SK-N-SH treated with all-trans-retinoic acid at 6 μM for 48 hours (cell line): ENCODE data around the gene EMID1.

Source experiments
- ATAC-seq: fragments of 200-7000 bp; cut with Tn5 transposase; 3 replicates; pipeline ENCODE4 v1.9.1; 2020; ENCODE audit warnings: mild to moderate bottlenecking, moderate library complexity
- ARNTL ChIP-seq: fragments of 450-650 bp; formaldehyde crosslinking; IDR thresholded peaks from 2 replicates; pipeline ENCODE4 v1.5.0; 2020; ENCODE audit warnings: low read depth, mild to moderate bottlenecking, moderate library complexity, borderline replicate concordance
- BACH2 ChIP-seq: fragments of 250-450 bp; sonication (Bioruptor Pico); IDR thresholded peaks from 2 replicates; pipeline ENCODE4 v1.9.0; 2021; ENCODE audit warnings: mild to moderate bottlenecking, borderline replicate concordance
- CREB5 ChIP-seq: fragments of 250-450 bp; sonication (Bioruptor Pico); IDR thresholded peaks from 2 replicates; pipeline ENCODE4 v1.5.1; 2020; ENCODE audit warnings: low read depth, mild to moderate bottlenecking, moderate library complexity
- CSDC2 ChIP-seq: fragments of 250-450 bp; sonication (Bioruptor Pico); IDR thresholded peaks from 2 replicates; pipeline ENCODE4 v1.5.0; 2020; ENCODE audit warnings: mild to moderate bottlenecking, moderate library complexity
- ESRRG ChIP-seq: fragments of 250-450 bp; sonication (Bioruptor Pico); IDR thresholded peaks from 2 replicates; pipeline ENCODE4 v1.6.1; 2021; ENCODE audit warnings: mild to moderate bottlenecking
- OSR1 ChIP-seq: fragments of 250-450 bp; sonication (Bioruptor Pico); IDR thresholded peaks from 2 replicates; pipeline ENCODE4 v1.8.0; 2022; ENCODE audit warnings: moderate library complexity, mild to moderate bottlenecking, inconsistent platforms
- PATZ1 ChIP-seq: fragments of 250-450 bp; sonication (Bioruptor Pico); IDR thresholded peaks from 2 replicates; pipeline ENCODE4 v1.8.0; 2020; ENCODE audit warnings: mild to moderate bottlenecking, moderate library complexity, borderline replicate concordance
- PPARA ChIP-seq: fragments of 250-450 bp; sonication (Bioruptor Pico); IDR thresholded peaks from 2 replicates; pipeline ENCODE4 v1.5.0; 2020; ENCODE audit warnings: mild to moderate bottlenecking, borderline replicate concordance
- SNAI2 ChIP-seq: fragments of 250-450 bp; sonication (Bioruptor Pico); IDR thresholded peaks from 2 replicates; pipeline ENCODE4 v1.5.0; 2020; ENCODE audit warnings: mild to moderate bottlenecking, moderate library complexity
- TCF4 ChIP-seq: fragments of 250-450 bp; sonication (Bioruptor Pico); IDR thresholded peaks from 2 replicates; pipeline ENCODE4 v1.8.0; 2021; ENCODE audit warnings: mild to moderate bottlenecking, moderate library complexity, borderline replicate concordance
- ZC3H10 ChIP-seq: fragments of 250-450 bp; sonication (Bioruptor Pico); IDR thresholded peaks from 2 replicates; pipeline ENCODE4 v1.5.1; 2021; ENCODE audit warnings: mild to moderate bottlenecking, moderate library complexity
- ZFP3 ChIP-seq: fragments of 250-450 bp; sonication (Bioruptor Pico); IDR thresholded peaks from 2 replicates; pipeline ENCODE4 v1.5.0; 2020; ENCODE audit warnings: mild to moderate bottlenecking, moderate library complexity
- ZFP30 ChIP-seq: fragments of 450-650 bp; formaldehyde crosslinking; IDR thresholded peaks from 2 replicates; pipeline ENCODE4 v1.5.0; 2022; ENCODE audit warnings: mild to moderate bottlenecking, moderate library complexity
- ZNF8 ChIP-seq: fragments of 450-650 bp; formaldehyde crosslinking; IDR thresholded peaks from 2 replicates; pipeline ENCODE4 v1.5.0; 2020; ENCODE audit warnings: mild to moderate bottlenecking, moderate library complexity
- TF ChIP-seq, protein P1 (sequence below): fragments of 250-450 bp; sonication (Bioruptor Pico); IDR thresholded peaks from 2 replicates; pipeline ENCODE4 v1.5.1; 2021; ENCODE audit warnings: mild to moderate bottlenecking, moderate library complexity
- TF ChIP-seq, protein P2 (sequence below): fragments of 250-450 bp; sonication (Bioruptor Pico); IDR thresholded peaks from 2 replicates; pipeline ENCODE4 v1.5.0; 2020; ENCODE audit warnings: mild to moderate bottlenecking, moderate library complexity
- TF ChIP-seq, protein P3 (sequence below): fragments of 250-450 bp; sonication (Bioruptor Pico); IDR thresholded peaks from 2 replicates; pipeline ENCODE4 v1.8.0; 2021; ENCODE audit warnings: low read depth, mild to moderate bottlenecking, moderate library complexity, borderline replicate concordance

Gene EMID1

DNA sequence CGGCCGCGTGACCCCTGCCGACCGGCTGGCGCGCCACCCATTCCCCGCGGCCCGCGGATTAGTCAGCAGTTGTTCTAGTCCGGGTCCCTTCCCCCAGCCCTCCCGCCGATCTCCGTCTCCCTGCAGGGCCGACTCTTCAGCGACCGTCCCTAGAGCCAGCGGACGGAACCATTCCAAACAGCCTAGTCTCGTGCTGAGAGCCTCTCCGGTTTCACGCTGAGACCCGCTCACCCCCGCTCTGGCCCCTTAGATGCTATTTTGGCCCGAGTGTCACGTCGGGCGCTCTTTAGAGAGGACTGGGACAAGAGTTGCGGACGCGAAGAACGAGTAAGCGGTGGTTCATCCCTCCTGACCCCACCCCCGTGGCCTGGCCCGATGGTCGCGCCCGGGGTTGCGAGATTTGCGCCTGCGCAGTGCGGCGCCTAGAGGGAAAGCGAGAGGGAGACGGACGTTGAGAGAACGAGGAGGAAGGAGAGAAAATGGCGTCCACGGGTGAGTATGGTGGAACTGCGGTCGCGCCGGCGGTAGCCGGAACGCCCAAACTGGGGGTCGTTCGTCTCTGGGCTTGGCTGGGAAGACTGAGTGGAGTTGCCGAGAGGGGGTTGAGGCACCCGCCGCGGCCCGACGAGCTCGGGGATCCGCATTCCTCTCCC lies 62.3 kb downstream of the EMID1 start, which contains the start of the genes EWSR1 and RHBDD3 (continued):
- no peak for TF ChIP-seq BACH2 (CRISPR knock-in tag)

DNA sequence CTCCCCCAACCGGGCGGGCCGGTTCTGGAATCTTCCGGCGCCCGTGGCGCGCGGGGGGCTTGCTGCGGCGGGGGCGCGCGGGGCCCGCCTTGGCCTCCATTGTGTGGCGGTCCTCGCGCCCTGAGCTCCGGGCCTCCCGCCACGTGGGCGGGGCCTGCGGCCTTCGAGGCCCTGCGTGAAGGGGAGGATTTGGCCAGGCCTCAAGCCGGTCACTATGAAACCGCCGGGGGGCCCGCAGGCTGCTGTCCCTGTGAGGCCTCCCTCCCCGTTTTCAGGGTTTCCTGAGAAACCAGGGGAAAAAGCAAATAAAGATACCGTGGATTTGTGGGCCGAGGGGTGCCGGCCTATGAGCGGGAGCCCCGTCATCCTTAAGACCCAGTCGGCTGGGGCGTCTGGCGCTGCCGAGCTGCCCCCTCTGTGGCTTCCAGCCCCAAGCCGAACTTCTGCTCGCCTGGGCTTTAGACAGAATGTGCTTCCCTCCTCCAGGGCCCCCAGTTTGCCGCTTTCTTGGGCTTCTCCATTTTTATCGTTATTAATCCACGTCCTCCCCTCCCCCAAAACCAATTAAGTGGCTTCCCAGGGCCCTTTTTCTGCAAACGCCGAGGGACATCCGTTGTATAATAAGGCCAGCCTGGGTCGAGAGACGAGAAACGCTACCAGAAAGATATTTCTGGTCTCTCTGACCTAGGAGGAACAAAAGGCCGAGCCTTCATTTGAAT lies 63.0 kb downstream of the EMID1 start:
- no peak for TF ChIP-seq ZC3H10 (CRISPR knock-in tag)
- no peak for TF ChIP-seq PPARA (CRISPR knock-in tag)
- TF ChIP-seq SNAI2 (CRISPR knock-in tag): no peak
- no peak for TF ChIP-seq ZNF8 (CRISPR knock-in tag)
- TF ChIP-seq CSDC2 (CRISPR knock-in tag): no peak
- TF ChIP-seq BACH2 (CRISPR knock-in tag): no peak
- TF ChIP-seq, protein P1, sequence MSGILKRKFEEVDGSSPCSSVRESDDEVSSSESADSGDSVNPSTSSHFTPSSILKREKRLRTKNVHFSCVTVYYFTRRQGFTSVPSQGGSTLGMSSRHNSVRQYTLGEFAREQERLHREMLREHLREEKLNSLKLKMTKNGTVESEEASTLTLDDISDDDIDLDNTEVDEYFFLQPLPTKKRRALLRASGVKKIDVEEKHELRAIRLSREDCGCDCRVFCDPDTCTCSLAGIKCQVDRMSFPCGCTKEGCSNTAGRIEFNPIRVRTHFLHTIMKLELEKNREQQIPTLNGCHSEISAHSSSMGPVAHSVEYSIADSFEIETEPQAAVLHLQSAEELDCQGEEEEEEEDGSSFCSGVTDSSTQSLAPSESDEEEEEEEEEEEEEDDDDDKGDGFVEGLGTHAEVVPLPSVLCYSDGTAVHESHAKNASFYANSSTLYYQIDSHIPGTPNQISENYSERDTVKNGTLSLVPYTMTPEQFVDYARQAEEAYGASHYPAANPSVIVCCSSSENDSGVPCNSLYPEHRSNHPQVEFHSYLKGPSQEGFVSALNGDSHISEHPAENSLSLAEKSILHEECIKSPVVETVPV (CRISPR knock-in tag): no peak
- TF ChIP-seq, protein P2, sequence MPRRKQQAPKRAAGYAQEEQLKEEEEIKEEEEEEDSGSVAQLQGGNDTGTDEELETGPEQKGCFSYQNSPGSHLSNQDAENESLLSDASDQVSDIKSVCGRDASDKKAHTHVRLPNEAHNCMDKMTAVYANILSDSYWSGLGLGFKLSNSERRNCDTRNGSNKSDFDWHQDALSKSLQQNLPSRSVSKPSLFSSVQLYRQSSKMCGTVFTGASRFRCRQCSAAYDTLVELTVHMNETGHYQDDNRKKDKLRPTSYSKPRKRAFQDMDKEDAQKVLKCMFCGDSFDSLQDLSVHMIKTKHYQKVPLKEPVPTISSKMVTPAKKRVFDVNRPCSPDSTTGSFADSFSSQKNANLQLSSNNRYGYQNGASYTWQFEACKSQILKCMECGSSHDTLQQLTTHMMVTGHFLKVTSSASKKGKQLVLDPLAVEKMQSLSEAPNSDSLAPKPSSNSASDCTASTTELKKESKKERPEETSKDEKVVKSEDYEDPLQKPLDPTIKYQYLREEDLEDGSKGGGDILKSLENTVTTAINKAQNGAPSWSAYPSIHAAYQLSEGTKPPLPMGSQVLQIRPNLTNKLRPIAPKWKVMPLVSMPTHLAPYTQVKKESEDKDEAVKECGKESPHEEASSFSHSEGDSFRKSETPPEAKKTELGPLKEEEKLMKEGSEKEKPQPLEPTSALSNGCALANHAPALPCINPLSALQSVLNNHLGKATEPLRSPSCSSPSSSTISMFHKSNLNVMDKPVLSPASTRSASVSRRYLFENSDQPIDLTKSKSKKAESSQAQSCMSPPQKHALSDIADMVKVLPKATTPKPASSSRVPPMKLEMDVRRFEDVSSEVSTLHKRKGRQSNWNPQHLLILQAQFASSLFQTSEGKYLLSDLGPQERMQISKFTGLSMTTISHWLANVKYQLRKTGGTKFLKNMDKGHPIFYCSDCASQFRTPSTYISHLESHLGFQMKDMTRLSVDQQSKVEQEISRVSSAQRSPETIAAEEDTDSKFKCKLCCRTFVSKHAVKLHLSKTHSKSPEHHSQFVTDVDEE: no peak
- TF ChIP-seq, all 23 proteins: peak for 0
- ATAC-seq: peak; percentile 36

GRCh38 chr22:29269230-29269604 lies 63.5 kb downstream of the EMID1 start:
- ATAC-seq: no peak
- TF ChIP-seq ZFP3 (CRISPR knock-in tag) (no peak), TCF4 (CRISPR knock-in tag) (no peak), CREB5 (CRISPR knock-in tag) (no peak), ZFP30 (CRISPR knock-in tag) (no peak), OSR1 (no peak), PATZ1 (CRISPR knock-in tag) (no peak), ESRRG (CRISPR knock-in tag) (no peak), ARNTL (CRISPR knock-in tag) (no peak)
- TF ChIP-seq, protein P3, sequence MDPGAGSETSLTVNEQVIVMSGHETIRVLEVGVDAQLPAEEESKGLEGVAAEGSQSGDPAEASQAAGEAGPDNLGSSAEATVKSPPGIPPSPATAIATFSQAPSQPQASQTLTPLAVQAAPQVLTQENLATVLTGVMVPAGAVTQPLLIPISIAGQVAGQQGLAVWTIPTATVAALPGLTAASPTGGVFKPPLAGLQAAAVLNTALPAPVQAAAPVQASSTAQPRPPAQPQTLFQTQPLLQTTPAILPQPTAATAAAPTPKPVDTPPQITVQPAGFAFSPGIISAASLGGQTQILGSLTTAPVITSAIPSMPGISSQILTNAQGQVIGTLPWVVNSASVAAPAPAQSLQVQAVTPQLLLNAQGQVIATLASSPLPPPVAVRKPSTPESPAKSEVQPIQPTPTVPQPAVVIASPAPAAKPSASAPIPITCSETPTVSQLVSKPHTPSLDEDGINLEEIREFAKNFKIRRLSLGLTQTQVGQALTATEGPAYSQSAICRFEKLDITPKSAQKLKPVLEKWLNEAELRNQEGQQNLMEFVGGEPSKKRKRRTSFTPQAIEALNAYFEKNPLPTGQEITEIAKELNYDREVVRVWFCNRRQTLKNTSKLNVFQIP: no peak

DNA sequence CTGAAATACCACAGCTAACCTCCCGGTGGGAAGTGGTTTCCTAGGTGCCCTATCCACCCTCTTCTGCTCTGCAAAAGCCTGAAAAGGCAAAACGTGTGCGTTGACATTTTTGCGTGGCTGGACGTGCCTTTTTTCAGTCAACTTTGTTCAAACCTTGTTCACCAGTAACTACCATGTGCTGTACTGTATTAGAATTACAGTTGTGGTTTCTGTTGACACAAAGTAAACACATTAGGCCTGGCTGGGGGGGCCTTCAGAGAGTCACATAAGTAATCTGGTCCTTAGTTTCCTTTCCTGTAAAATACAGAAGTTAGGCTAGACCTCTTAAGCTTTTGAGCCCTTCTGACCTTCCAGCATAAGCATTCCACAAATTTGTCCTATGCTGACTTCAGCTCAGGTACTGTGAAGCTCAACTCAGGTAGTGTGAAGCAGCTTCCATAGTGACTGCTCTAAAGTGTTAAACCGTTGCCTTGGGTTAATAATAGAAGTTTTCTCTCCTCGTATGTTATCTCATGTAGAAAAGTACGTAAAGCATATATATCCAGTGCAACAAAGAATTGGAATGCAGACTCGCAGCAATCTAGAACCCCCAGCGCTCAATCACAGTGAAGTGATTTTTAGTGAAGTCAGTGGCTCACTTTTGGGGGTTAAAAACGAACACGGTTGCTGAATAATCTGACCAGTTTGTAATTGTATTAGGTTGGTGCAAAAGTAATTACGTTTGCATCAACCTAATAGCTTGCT lies 64.2 kb downstream of the EMID1 start:
- TF ChIP-seq, protein P1 (CRISPR knock-in tag): no peak
- TF ChIP-seq BACH2 (CRISPR knock-in tag) (no peak), ARNTL (CRISPR knock-in tag) (no peak), CSDC2 (CRISPR knock-in tag) (no peak)
- TF ChIP-seq, all 23 proteins: peak for 0
- no peak for ATAC-seq
